Measurements from ENCODE around the gene FOXO3.

The FOXO3 gene

GRCh38 chr6:108566406-108566805 lies 5.7 kb downstream of the FOXO3 start:
- no peaks in the 10 kb centered on the region for H3K9me3 ChIP-seq (ENCODE audit: insufficient read depth, low read length)
- no peaks in the 10 kb centered on the region for H3K79me2 ChIP-seq (ENCODE audit: low read length)
- H4K20me1 ChIP-seq (ENCODE audit: insufficient read depth, low read length) = peaks cover 62% of the 10 kb centered on the region
- H3K27ac ChIP-seq (ENCODE audit: low read length) = no peak overlapping the region
- H3K27me3 ChIP-seq (ENCODE audit: low read depth, low read length) = peaks cover 42% of the 10 kb centered on the region
- H3K9ac ChIP-seq (ENCODE audit: low read length) = no peak overlapping the region
- no peak overlapping the region for H2AFZ ChIP-seq (ENCODE audit: low read depth, low read length)
- no peak overlapping the region for H3K4me3 ChIP-seq (ENCODE audit: low read length)
- H3K4me2 ChIP-seq (ENCODE audit: low read length) = peak overlapping the region; percentile 71
- peaks cover 29% of the 10 kb centered on the region for H3K4me1 ChIP-seq (ENCODE audit: low read length)
- TF ChIP-seq EZH2phosphoT487 (IDR thresholded peaks at IDR 0.05; ENCODE audit: low read depth) (no peak), CTCF (IDR thresholded peaks at IDR 0.05; ENCODE audit: low read depth, low read length) (no peak)
- no peaks in the 10 kb centered on the region for H3K36me3 ChIP-seq (replicated peaks; ENCODE audit: low read depth, low read length)

- Histone ChIP-seq H3K4me3 (ENCODE audit: low read length) (no peak overlapping the region), H3K4me2 (ENCODE audit: low read length) (no peak overlapping the region), H3K27me3 (ENCODE audit: low read depth, low read length) (peaks cover 28% of the 10 kb centered on the region), H3K27ac (ENCODE audit: low read length) (no peak overlapping the region), H2AFZ (ENCODE audit: low read depth, low read length) (no peak overlapping the region), H3K36me3 (replicated peaks; ENCODE audit: low read depth, low read length) (no peaks in the 10 kb centered on the region), H4K20me1 (ENCODE audit: insufficient read depth, low read length) (peaks cover 53% of the 10 kb centered on the region), H3K9ac (ENCODE audit: low read length) (no peak overlapping the region), H3K79me2 (ENCODE audit: low read length) (no peaks in the 10 kb centered on the region), H3K9me3 (ENCODE audit: insufficient read depth, low read length) (no peaks in the 10 kb centered on the region), H3K4me1 (ENCODE audit: low read length) (peaks cover 29% of the 10 kb centered on the region)
- no peak for TF ChIP-seq EZH2phosphoT487 (IDR thresholded peaks at IDR 0.05; ENCODE audit: low read depth)
These were observed 7.4 kb downstream of the FOXO3 start for GRCh38 chr6:108568101-108568500.

GRCh38 chr6:108568551-108569305 lies 8.0 kb downstream of the FOXO3 start:
- Histone ChIP-seq H3K27ac (ENCODE audit: low read length) (no peak overlapping the region), H3K9me3 (ENCODE audit: insufficient read depth, low read length) (no peaks in the 10 kb centered on the region), H3K36me3 (replicated peaks; ENCODE audit: low read depth, low read length) (no peaks in the 10 kb centered on the region), H3K27me3 (ENCODE audit: low read depth, low read length) (peaks cover 24% of the 10 kb centered on the region; the same call in 1 of the 2 replicates), H2AFZ (ENCODE audit: low read depth, low read length) (no peak overlapping the region), H4K20me1 (ENCODE audit: insufficient read depth, low read length) (peaks cover 49% of the 10 kb centered on the region), H3K4me3 (ENCODE audit: low read length) (no peak overlapping the region), H3K79me2 (ENCODE audit: low read length) (no peaks in the 10 kb centered on the region), H3K4me2 (ENCODE audit: low read length) (no peak overlapping the region), H3K9ac (ENCODE audit: low read length) (no peak overlapping the region), H3K4me1 (ENCODE audit: low read length) (peaks cover 28% of the 10 kb centered on the region)
- TF ChIP-seq EZH2phosphoT487 (IDR thresholded peaks at IDR 0.05; ENCODE audit: low read depth) (no peak), CTCF (IDR thresholded peaks at IDR 0.05; ENCODE audit: low read depth, low read length) (no peak)

GRCh38 chr6:108570517-108570916 lies 9.8 kb downstream of the FOXO3 start:
- Histone ChIP-seq H3K79me2 (ENCODE audit: low read length) (no peaks in the 10 kb centered on the region), H2AFZ (ENCODE audit: low read depth, low read length) (no peak overlapping the region), H3K9ac (ENCODE audit: low read length) (no peak overlapping the region), H3K4me1 (ENCODE audit: low read length) (peaks cover 11% of the 10 kb centered on the region), H3K4me3 (ENCODE audit: low read length) (no peak overlapping the region), H3K4me2 (ENCODE audit: low read length) (no peak overlapping the region), H3K9me3 (ENCODE audit: insufficient read depth, low read length) (no peaks in the 10 kb centered on the region), H3K27me3 (ENCODE audit: low read depth, low read length) (peaks cover 24% of the 10 kb centered on the region; the same call in 1 of the 2 replicates), H4K20me1 (ENCODE audit: insufficient read depth, low read length) (peaks cover 36% of the 10 kb centered on the region), H3K27ac (ENCODE audit: low read length) (no peak overlapping the region), H3K36me3 (replicated peaks; ENCODE audit: low read depth, low read length) (no peaks in the 10 kb centered on the region)
- TF ChIP-seq CTCF (IDR thresholded peaks at IDR 0.05; ENCODE audit: low read depth, low read length) (peak; percentile 19; the same call in 1 of the 2 replicates), EZH2phosphoT487 (IDR thresholded peaks at IDR 0.05; ENCODE audit: low read depth) (no peak)

All from OCI-LY3 (cell line).